Epidermal melanocyte (primary cell): Measurements from ENCODE around the gene POFUT2.
"Not testable (repeated sequence)": the region's sequence is repeated elsewhere in the genome, so short reads cannot be mapped to it uniquely, and the experiment has no call there.

Experiments
- DNase-seq: peaks from one replicate; pipeline ENCODE4 v3.0.0; 2011; ENCODE audit warnings: low spot score; ENCODE audit not compliant: insufficient read length

Gene POFUT2

GRCh38 chr21:45326169-45326851 lies 38.6 kb upstream of the POFUT2 start:
- DNase-seq, result peak; percentile 98

GRCh38 chr21:45325206-45326168 lies 37.8 kb upstream of the POFUT2 start:
- DNase-seq, result no peak

DNA sequence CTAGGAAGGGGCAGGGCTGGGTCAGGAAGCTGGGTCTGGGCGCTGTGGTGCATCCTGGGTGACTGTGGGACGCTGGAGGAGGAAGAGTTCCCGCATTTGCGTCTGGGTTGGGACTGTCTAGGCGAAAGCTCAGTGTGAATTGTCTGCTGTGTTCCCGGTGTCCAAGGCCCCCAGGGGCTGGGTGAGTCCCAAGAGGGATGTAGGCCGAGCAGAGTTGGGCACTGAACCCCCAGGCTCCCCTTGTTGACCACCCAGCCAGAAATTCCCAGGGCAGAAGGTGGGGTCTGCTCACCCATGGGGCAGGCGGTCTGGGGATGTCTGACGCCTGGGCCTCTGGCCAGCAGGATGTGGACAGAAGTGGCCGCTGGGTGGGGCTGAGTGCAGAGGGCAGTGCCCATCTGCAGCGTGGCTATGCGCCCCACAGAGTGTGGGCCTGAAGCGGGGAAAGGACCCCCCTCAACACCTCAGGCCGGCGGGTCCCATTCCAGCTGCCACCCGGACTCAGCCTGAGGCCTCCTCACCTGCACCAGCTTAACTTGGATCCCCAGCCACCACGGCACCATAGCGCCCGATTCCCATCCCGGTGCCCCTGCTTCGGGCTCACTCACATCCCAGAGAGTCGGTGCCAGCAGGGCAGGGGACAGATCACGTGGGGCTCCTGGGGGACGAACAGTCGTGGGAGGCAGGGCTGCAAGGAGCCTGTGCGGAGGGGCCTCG lies 37.0 kb upstream of the POFUT2 start:
- no peak for DNase-seq

GRCh38 chr21:45323487-45324311 lies 36.0 kb upstream of the POFUT2 start:
- no peak for DNase-seq

GRCh38 chr21:45322960-45323461 lies 35.3 kb upstream of the POFUT2 start:
- no peak for DNase-seq

DNA sequence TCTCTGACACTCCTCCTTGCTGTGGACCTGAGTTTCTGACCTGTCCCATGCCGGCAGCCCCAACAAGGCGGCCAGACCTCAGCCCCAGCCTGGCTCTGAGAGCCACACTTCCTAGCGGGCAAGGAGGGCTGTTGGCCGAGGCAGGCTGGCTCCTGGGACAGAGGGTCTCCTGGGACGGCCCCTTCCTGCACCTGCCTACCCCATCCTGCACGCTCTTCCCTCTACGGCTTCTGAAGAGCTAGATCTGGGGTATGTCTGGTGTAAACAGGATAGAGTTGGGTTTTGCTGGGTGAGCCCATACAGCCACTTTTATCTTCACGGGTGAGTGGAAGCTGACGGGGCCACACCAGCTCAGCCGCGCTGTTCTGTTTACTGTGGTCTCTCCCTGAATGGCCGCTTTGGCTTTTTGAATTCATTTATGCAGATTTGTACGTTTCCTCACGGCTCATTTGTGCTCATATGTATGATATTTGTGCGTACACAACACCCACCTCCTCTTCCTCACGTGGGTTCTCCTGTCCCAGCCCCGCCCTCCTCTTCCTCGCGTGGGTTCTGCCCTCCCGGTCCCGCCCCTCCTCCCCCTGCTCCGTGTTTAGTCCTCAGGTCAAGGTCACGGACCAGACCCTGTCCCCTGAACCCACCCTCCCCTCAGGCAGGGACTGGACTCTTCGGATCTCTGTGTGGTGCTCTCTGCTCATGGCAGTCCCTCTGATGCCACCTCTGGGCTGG lies 34.7 kb upstream of the POFUT2 start:
- DNase-seq, result no peak

DNA sequence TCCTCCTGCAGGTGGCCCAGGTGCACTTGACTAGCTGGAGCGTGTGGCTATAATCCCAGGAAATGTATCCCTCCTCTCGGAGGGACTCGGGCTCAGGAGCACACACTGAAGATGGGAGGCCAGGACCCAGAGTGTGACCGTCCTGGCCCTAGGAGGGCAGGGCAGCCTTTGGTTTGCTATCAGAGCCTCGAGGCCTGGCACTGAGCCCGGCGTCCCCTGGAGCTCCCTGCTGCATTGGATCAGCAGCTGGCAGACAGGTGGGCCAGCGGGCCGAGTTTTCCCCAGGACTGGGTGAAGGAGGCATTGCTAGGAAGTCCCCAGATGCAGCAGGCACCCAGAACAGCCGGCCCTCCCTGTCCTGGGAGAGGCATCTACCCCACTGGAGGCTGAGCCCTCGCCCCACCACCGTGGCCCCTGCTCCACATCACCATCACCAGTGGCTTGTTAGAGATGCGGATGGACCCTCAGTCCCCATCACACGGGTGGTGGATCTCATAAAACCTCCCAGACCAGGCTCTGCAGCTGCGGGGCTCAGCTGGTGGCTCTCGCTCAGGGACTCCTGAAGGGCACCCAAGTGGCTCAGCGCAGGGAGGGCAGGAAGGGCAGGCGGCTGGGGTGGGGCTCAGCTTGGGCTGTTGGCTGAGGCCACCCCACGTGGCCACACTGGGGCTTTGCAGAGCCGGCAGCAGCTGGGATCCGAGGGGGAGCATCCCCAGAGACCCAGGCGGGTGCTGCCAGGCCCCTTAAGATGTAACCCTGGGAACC lies 32.7 kb upstream of the POFUT2 start:
- no peak for DNase-seq

GRCh38 chr21:45319461-45320211 lies 31.9 kb upstream of the POFUT2 start:
- DNase-seq, result no peak

DNA sequence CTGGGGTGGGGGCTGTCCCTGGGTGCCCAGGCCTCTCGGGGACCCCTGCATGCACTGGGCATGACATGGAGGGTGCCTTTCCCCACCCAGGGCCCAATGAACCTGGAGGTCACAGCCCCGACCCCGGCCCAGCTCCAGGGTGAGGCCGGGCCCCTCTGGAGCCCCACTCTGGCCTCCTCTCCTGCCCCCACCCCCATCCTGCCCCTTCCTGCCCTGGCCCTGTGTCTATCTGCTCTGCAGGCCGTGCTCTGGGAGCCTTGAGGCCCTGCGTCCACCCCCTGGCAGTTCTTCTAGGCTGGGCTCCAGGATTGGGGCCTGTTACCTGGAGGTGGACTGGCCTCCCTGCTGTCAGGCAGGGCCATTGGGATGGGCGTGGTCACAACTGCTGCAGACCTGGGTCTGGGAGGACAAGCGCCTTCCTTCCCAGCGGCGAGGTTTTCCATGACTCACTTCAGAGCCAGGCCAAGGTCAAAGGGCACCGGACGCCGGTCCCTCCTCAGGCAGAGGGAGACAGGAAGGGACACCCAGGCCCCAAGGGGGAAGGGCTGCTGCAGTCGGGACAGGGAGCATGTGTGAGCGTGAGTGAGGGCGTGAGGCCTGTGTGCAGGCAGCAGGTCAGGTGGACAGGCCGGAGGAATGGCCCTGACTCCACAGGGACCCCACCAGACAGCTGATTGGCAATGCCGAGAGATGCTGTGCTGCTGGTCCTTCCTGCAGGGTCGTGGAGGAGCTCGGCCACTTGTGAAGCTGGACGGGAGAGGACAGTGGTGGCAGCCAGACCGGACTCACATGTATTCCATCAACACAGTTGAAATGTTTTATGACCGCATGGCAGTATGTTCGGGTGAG lies 31.1 kb upstream of the POFUT2 start:
- DNase-seq, result no peak

- DNase-seq, result no peak
Measured at GRCh38 chr21:45318146-45318555, 30.5 kb upstream of the POFUT2 start.

- DNase-seq, result no peak
Measured at GRCh38 chr21:45317398-45318145, 29.9 kb upstream of the POFUT2 start.

DNA sequence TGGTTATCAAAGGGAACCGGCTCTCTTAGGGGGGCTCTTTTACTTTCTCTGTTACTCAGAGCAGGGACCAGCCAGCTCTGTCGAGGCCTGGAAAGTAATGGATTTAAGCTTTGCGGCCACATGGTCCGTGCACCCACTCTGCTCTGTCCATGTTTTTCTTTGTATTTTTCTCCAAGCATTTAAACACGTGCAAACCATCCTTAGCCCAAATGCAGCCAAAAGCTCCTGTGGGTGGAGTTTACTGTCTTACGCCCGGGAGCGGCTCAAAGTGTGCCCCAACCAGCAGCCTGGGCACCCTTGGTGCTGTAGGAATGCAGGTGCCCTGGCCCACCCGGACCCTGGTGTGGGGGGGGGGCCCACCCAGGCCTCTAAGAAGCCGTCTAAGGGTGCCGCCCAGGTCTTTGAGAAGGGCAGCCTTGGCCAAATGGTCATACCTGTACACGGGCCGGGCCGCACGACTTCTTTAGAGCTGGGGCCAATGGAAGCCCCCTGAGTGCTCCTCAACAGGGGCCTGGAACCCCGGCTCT lies 29.2 kb upstream of the POFUT2 start:
- DNase-seq, result no peak

DNA sequence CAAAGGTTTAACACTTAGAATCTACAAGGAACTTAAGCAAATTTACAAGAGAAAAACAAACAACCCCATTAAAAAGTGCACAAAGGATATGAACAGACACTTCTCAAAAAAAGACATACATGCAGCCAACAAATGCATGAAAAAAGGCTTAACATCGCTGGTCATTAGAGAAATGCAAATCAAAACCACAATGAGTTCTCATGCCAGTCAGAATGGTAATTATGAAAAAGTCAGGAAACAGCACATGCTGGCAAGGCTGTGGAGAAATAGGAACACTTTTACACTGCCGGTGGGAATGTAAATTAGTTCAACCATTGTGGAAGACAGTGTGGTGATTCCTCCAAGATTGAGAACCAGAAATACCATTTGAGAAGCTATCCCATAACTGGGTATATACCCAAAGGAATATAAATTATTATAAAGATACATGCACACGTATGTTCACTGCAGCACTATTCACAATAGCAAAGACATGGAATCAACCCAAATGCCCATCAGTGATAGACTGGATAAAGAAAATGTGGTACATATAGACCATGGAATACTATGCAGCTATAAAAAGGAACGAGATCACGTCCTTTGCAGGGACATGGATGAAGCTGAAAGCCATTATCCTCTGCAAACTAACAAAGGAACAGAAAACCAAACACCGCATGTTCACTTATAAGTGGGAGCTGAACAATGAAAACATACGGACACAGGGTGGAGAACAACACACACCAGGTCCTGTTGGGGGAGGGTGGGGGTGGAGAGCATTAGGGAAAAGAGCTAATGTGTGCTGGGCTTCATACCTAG lies 28.2 kb upstream of the POFUT2 start:
- not testable (repeated sequence) for DNase-seq

- no peak for DNase-seq
Measured at GRCh38 chr21:45313682-45314081, 26.0 kb upstream of the POFUT2 start.

GRCh38 chr21:45313015-45313414 lies 25.3 kb upstream of the POFUT2 start:
- no peak for DNase-seq

DNA sequence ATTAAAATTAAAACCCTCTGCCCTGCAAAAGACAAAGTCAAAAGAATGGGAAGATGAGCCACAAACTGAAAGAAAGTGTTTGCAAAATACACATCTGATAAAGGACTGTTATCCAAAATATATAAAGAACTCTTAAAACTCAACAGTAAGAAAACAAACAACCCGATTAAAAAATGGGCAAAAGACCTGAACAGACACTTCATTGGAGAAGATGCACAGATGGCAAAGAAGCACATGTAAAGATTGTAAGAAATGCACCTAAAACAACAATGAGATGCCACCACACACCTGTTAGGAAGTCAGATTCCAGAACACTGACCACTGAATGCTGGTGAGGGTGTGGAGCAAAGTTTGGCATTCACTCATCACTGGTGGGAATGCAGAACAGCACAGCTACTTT lies 24.6 kb upstream of the POFUT2 start:
- DNase-seq, result no peak
